GM19438 (cell line): ENCODE data around the gene HBA2.
"Not testable (repeated sequence)": the region's sequence is repeated elsewhere in the genome, so short reads cannot be mapped to it uniquely, and the experiment has no call there.

ENCODE experiments used
- ATAC-seq: cut with Tn5 transposase; IDR thresholded peaks from one replicate; pipeline ENCODE4 v1.9.1; 2021; ENCODE audit warnings: low read depth; ENCODE audit not compliant: unreplicated experiment

The HBA2 gene

DNA sequence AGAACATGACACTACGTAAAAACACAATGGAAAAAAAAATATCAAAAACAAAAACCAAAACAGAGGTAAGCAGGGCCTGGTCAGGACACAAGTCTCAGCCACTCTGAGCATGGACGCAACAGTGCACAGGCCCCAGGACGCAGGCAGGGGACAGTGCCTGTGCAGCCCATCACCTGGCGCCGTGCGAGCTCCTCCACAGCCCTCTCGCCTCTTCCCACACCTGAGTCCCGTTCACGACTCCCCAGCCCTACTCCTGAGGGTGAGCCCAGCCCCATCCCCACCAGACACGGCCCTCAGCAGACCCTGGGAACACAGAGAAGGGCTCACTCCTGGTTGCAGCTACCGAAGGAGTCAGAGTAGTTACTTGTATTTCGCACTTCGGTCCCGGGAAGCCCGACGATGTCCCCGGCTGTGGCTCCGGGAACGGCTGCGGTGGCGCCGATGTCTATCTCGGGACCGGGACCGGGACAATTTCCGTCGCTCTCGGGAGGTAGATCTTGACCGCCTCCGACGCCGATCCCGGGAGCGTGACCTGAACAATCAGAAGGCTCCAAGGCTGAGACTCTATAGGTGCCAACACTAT, 17.0 kb downstream of the HBA2 start:
- no peak for ATAC-seq

DNA sequence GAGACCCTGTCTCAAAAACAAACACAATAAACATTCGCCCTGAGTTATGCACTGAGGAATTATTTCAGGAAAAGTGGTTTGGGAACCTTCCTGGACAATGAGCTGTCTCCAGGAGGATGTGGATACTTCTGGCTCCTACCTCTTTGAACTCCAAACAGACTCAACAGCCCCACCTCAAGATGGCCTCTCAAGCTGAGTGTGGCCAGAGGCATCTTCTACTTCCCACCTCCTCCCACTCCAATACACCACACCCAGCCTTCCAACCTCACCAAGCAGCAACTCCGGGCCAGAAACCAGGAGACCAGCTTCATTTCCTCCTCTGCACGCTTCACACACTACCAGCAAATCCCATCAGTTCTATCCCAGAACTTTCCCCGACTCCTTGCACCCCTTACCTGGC, 19.2 kb downstream of the HBA2 start:
- ATAC-seq, result no peak

DNA sequence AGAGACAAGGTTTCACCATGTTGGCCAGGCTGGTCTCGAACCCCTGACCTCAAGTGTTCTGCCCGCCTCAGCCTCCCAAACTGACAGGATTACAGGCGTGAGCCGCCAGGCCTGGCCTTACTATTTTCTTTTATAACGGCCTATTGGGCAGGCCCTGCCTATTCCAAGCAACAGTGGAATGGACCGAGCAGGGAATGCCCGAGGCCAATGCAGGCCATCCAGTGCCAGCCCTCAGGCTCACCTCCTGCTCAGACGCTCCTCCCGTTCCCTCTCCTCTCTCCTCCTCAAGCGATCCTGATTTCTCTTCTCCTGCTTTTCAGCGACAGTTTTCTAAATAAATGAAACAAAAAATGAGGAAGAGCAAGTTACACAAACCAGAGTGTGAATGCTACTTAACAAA, 20.0 kb downstream of the HBA2 start:
- no peak for ATAC-seq

DNA sequence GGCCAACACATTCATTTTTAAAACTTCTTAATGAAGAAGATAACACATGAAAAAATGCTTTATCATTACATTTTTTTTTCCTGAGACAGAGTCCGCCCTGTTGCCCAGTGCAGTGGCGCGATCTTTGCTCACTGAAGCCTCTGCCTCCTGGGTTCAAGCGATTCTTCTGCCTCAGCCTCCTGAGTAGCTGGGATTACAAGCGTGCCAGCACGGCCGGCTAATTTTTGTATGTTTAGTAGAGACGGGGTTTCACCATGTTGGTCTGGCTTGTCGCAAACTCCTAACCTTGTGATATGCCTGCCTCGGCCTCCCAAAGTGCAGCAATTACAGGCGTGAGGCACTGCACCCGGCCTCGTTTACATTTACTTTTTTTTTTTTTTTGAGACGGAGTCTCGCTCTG, 20.8 kb downstream of the HBA2 start:
- no peak for ATAC-seq

DNA sequence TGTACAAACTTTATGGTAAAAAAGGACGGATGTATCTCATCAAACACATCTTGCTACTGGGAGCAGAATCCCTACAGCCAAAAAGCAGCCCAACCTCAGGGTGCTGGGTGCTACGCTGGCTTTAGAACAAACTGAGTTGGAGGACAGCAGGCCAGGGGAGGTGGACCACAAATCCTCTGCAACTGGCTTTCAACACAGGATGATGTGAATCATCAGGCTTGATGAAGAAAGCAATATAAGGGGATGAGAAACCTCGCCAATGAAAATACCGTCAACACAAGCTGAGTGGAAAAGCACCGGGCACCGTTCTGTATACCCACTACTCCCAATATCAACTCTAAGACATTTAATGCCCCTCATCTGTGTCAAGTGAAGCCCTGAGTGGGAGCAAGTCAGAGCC, 21.8 kb downstream of the HBA2 start:
- ATAC-seq, result no peak

DNA sequence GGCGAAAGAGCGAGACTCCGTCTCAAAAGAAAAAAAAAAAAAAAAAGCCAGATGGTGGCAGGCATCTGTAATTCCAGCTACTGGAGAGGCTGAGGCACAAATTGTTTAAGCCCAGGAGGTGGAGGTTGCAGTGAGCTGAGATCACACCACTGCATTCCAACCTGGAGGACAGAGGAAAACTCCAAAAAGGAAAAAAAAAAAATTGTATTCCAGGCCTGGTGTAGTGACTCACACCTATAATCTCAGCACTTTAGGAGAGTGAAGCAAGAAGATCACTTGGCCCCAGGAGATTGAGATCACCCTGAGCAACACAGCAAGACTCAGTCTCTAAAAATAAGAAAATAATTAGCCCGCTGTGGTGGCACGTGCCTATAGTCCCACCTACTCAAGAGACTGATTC, 27.7 kb downstream of the HBA2 start:
- no peak for ATAC-seq

DNA sequence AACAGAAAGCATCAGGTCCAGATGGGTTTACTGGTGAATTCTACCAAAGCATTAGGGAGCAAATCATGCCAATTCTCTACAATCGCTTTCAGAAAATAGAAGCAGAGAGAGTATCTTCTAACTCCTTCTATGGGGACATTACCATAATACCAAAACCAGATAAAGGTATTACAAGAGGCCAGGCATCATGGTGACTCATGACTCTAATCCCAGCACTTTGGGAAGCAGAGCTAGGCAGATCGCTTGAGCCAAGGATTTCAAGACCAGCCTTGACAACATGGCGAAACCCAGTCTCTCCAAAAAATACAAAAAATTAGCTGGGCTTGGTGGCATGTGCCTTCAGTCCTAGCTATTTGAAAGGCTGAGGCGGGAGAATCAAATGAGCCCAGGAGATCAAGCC, 30.6 kb downstream of the HBA2 start:
- no peak for ATAC-seq

DNA sequence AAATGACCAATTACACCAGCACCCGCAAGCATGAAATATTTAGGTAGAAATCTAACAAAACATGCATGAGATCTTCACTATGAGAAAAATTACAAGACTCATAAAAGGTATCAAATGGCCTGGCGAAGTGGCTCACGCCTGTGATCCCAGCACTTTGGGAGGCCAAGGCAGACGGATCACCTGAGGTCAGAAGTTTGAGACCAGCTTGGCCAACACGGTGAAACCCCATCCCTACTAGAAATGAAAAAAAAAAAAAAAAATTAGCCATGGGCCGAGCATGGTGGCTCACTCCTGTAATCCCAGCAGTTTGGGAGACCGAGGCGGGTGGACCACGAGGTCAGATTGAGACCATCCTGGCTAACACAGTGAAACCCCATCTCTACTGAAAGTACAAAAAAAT, 31.4 kb downstream of the HBA2 start:
- ATAC-seq, result not testable (repeated sequence)

DNA sequence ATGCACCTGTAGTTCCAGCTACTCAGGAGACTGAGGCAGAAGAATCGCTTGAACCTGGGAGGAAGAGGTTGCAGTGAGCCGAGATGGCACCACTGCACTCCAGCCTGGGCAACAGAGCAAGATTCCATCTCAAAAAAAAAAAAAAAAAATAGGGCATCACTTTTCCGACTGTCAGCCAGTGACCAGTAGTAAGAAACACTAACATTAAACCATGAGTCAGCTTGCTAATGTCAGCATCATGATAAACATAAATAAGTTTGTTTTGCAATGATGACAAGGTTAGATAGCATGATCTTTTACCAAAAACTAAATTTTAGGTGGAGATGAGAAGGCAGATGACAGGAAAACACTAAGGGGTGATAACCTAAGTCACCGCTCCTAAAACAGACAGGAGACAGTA, 36.7 kb downstream of the HBA2 start:
- ATAC-seq, result not testable (repeated sequence)

DNA sequence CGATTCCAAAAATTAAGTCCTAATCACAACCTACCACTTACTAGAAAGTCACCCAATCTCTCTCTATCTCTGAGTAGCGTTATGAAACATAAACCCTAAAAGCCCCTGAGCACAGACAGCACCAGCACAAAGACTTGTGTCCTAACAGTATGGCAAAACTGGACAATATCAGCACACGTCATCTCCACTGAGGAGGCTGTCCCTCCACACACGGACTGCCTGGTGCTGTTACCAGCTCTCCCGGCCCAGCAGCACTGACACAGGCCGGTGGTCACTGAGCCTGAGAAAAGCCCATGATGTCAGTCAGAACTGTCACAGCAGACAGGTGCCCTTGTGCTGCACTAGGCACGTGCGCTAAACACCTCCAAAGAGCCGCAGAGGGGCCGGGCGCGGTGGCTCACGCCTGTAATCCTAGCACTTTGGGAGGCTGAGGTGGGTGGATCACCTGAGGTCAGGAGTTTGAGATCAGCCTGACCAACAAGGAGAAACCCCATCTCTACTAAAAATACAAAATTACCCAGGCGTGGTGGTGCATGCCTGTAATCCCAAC, 39.0 kb downstream of the HBA2 start:
- not testable (repeated sequence) for ATAC-seq

DNA sequence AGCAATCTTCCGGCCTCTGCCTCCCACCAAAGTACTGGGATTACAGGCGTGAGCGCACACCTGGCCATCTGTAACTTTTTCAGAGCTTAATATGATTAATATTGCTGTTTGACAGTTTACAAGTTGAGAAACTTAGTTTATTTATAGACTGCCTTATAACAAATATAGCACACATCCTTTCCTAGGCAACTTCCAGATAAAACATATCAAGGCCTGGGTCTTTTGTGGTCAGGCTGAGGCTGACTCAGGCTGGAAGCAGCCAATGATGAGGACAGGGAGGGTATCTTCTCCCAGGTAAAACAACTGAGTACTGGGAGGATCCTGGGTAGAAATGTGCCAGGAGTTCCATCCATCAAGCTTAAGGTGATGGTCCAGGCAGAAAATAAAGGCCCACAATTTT, 40.3 kb downstream of the HBA2 start:
- no peak for ATAC-seq

DNA sequence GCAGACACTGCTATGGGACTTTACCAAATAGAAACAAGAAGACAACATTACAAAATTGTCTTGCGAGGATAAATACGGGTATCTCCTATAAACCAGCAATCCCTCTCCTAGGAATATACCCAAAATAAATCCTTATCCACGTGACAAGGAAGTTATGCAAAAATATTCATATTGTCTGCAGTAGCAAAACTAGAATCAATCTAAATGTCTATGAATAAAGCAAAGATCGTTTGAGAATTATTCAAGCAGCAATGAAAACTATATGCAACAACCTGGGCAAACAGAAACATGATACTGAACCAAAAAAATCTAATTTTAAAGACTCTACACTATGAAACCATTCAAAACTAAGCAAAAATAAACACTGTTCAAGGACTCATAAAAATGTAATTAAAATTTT, 47.3 kb downstream of the HBA2 start:
- ATAC-seq, result no peak
